Brain pericyte (primary cell): ENCODE measurements around the gene RAB37.

Experiments used
- DNase-seq: peaks from one replicate; pipeline ENCODE4 v3.0.0-alpha.2; 2012; ENCODE audit warnings: low read depth, low spot score

Gene RAB37

GRCh38 chr17:74736513-74737298 lies at the start of gene RAB37:
TSS of gene RAB37 (plus strand) at chr17:74737256. CDS start at chr17:74737273, 17 bp downstream.
- no peak for DNase-seq

- no peak for DNase-seq
These were observed 49.2 kb upstream of the RAB37 start for GRCh38 chr17:74687886-74688285.

- DNase-seq: no peak
These were observed 46.6 kb upstream of the RAB37 start for GRCh38 chr17:74690409-74690825.

- no peak for DNase-seq
These were observed 45.9 kb upstream of the RAB37 start for GRCh38 chr17:74691151-74691550.

- DNase-seq: no peak
These were observed 43.0 kb upstream of the RAB37 start for GRCh38 chr17:74694081-74694480.

- no peak for DNase-seq
These were observed 41.4 kb upstream of the RAB37 start for GRCh38 chr17:74695629-74696028.

- no peak for DNase-seq
These were observed 39.5 kb upstream of the RAB37 start for GRCh38 chr17:74697515-74697914.

GRCh38 chr17:74698069-74698468 lies 39.0 kb upstream of the RAB37 start:
- DNase-seq: no peak

- DNase-seq: no peak
These were observed 37.8 kb upstream of the RAB37 start for GRCh38 chr17:74699236-74699635.

- no peak for DNase-seq
These were observed 34.8 kb upstream of the RAB37 start for GRCh38 chr17:74702116-74702871.

GRCh38 chr17:74703311-74703710 lies 33.7 kb upstream of the RAB37 start:
- DNase-seq: no peak

GRCh38 chr17:74704544-74704943 lies 32.5 kb upstream of the RAB37 start:
- no peak for DNase-seq

- no peak for DNase-seq
These were observed 25.8 kb upstream of the RAB37 start for GRCh38 chr17:74711058-74711824.

GRCh38 chr17:74712301-74712700 lies 24.8 kb upstream of the RAB37 start:
- DNase-seq: no peak

- DNase-seq: no peak
These were observed 24.3 kb upstream of the RAB37 start, which contains the start of gene CD300LF for GRCh38 chr17:74712756-74713155. TSS of gene CD300LF (minus strand) at chr17:74712923. CDS start at chr17:74712866, 57 bp downstream.

GRCh38 chr17:74713171-74713755 lies 23.8 kb upstream of the RAB37 start:
- no peak for DNase-seq

- DNase-seq: no peak
These were observed 21.9 kb upstream of the RAB37 start for GRCh38 chr17:74715144-74715543.

GRCh38 chr17:74720506-74720905 lies 16.6 kb upstream of the RAB37 start:
- DNase-seq: no peak

- DNase-seq: no peak
These were observed 14.3 kb upstream of the RAB37 start for GRCh38 chr17:74722782-74723181.

- no peak for DNase-seq
These were observed 13.2 kb upstream of the RAB37 start for GRCh38 chr17:74723891-74724290.

GRCh38 chr17:74725111-74725510 lies 11.9 kb upstream of the RAB37 start:
- DNase-seq: no peak
